ENCODE results near the gene GRIK1. TPM values are rescaled to one million over a fixed set of nuclear protein-coding genes. Genes with fewer than 3 reads are reported as not detected.

GRIK1 gene
- polyA plus RNA-seq, 1 donor from 2014 or later = 8.7 TPM

- H3K4me3 ChIP-seq (ENCODE audit: low read length) = no peak overlapping the region
- no peaks in the 10 kb centered on the region for H4K20me1 ChIP-seq (ENCODE audit: insufficient read depth)
- H3K36me3 ChIP-seq (ENCODE audit: insufficient read depth, low read length) = no peaks in the 10 kb centered on the region
- H3K9me2 ChIP-seq (ENCODE audit: insufficient read depth, low read length) = no peaks in the 10 kb centered on the region
- H3K79me2 ChIP-seq (replicated peaks; ENCODE audit: insufficient read depth, low read length) = no peaks in the 10 kb centered on the region
- H3K27me3 ChIP-seq (ENCODE audit: insufficient read depth, low read depth, low read length) = no peaks in the 10 kb centered on the region
- TF ChIP-seq MXI1 (conservative IDR thresholded peaks at IDR 0.05; ENCODE audit: poor library complexity, severe bottlenecking) = no peak
- TF ChIP-seq POLR2AphosphoS5 (IDR thresholded peaks at IDR 0.05) = no peak
- no peak for TF ChIP-seq EP300 (conservative IDR thresholded peaks at IDR 0.05; ENCODE audit: poor library complexity, severe bottlenecking)
- no peak for TF ChIP-seq REST (IDR thresholded peaks at IDR 0.05; ENCODE audit: borderline replicate concordance)
- TF ChIP-seq RAD21 (conservative IDR thresholded peaks at IDR 0.05) = no peak
- no peak for TF ChIP-seq CTCF (IDR thresholded peaks at IDR 0.05; ENCODE audit: poor library complexity, severe bottlenecking)
- no peak for TF ChIP-seq TAF1 (IDR thresholded peaks at IDR 0.05; ENCODE audit: low read depth)
- H3K9me3 ChIP-seq (ENCODE audit: low read length) = no peaks in the 10 kb centered on the region
- no peak overlapping the region for H3K4me2 ChIP-seq (ENCODE audit: low read length)
- H3K27ac ChIP-seq (ENCODE audit: low read length) = no peak overlapping the region
- no peaks in the 10 kb centered on the region for H3F3A ChIP-seq (ENCODE audit: insufficient read depth, low read length, poor library complexity, severe bottlenecking)
- no peak overlapping the region for H2AFZ ChIP-seq (ENCODE audit: low read depth, low read length)
- no peak overlapping the region for H3K9ac ChIP-seq (ENCODE audit: low read length)
Observed at GRCh38 chr21:29739176-29739575, 200.6 kb downstream of the GRIK1 start.

- no peaks in the 10 kb centered on the region for H3K36me3 ChIP-seq (ENCODE audit: insufficient read depth, low read length)
- H3K27ac ChIP-seq (ENCODE audit: low read length) = no peak overlapping the region
- no peak for TF ChIP-seq REST (IDR thresholded peaks at IDR 0.05; ENCODE audit: borderline replicate concordance)
- TF ChIP-seq RAD21 (conservative IDR thresholded peaks at IDR 0.05) = no peak
- TF ChIP-seq TAF1 (IDR thresholded peaks at IDR 0.05; ENCODE audit: low read depth) = no peak
- no peak for TF ChIP-seq POLR2AphosphoS5 (IDR thresholded peaks at IDR 0.05)
- TF ChIP-seq CTCF (IDR thresholded peaks at IDR 0.05; ENCODE audit: poor library complexity, severe bottlenecking) = no peak
- no peak for TF ChIP-seq MXI1 (conservative IDR thresholded peaks at IDR 0.05; ENCODE audit: poor library complexity, severe bottlenecking)
- no peak for TF ChIP-seq EZH2 (IDR thresholded peaks at IDR 0.05; ENCODE audit: borderline replicate concordance, insufficient read depth, low read length, poor library complexity, severe bottlenecking)
- TF ChIP-seq EP300 (conservative IDR thresholded peaks at IDR 0.05; ENCODE audit: poor library complexity, severe bottlenecking) = no peak
- no peak for TF ChIP-seq SMC3 (conservative IDR thresholded peaks at IDR 0.05; ENCODE audit: poor library complexity)
- no peak overlapping the region for H2AFZ ChIP-seq (ENCODE audit: low read depth, low read length)
- H3K9me3 ChIP-seq (ENCODE audit: low read length) = no peaks in the 10 kb centered on the region
- no peaks in the 10 kb centered on the region for H3K9me2 ChIP-seq (ENCODE audit: insufficient read depth, low read length)
- H3K27me3 ChIP-seq (ENCODE audit: insufficient read depth, low read depth, low read length) = no peaks in the 10 kb centered on the region
- no peaks in the 10 kb centered on the region for H3K79me2 ChIP-seq (replicated peaks; ENCODE audit: insufficient read depth, low read length)
- no peak overlapping the region for H3K4me3 ChIP-seq (ENCODE audit: low read length)
- no peaks in the 10 kb centered on the region for H4K20me1 ChIP-seq (ENCODE audit: insufficient read depth)
- no peaks in the 10 kb centered on the region for H3F3A ChIP-seq (ENCODE audit: insufficient read depth, low read length, poor library complexity, severe bottlenecking)
- no peak overlapping the region for H3K4me2 ChIP-seq (ENCODE audit: low read length)
- H3K9ac ChIP-seq (ENCODE audit: low read length) = no peak overlapping the region
Observed at GRCh38 chr21:29738730-29739129, 201.1 kb downstream of the GRIK1 start.
